ENCODE results near the gene CSN3. TPM values are rescaled to one million over a fixed set of nuclear protein-coding genes. Genes with fewer than 3 reads are reported as not detected.

Gene CSN3
- total RNA-seq, 1 experiment from 2014 or later: not detected

DNA sequence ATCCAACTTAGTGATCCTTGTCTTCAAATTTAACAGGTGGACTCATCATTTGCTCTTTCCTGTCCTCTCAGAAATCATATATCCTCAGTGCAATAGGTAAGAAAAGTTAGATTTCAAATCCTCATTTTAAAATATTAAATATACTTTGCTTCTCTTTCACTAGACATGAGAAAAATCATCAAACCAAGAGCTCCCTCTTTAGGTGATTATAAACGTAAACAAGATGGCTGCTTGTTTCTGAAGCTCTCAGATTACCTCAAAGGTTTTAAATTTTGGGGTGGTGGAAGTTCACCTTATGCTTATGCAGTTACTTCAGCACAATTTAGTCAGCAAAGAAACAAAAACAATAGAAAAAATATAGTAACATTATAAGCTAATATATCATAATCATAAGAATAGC lies 27.3 kb downstream of the CSN3 start:
- peak in 1 of 2 experiments; percentile 1 for DNase-seq
- Mint-ChIP-seq H3K4me1 (ENCODE audit: low read depth, unreplicated experiment) (no peaks in the 10 kb centered on the region), H3K4me3 (ENCODE audit: unreplicated experiment) (no peak overlapping the region), H3K27me3 (ENCODE audit: insufficient read depth, unreplicated experiment) (no peaks in the 10 kb centered on the region), H3K27ac (ENCODE audit: unreplicated experiment) (no peak overlapping the region), H3K9me3 (ENCODE audit: unreplicated experiment) (no peaks in the 10 kb centered on the region), H3K36me3 (ENCODE audit: insufficient read depth, unreplicated experiment) (no peaks in the 10 kb centered on the region)
- H3K4me1 ChIP-seq: no peaks in the 10 kb centered on the region
- ChIA-PET CTCF (interaction anchor here (0.6 to 1.1 kb wide), 2 partner anchors 370 to 373 kb away, joined by 3 read pairs; no protein-coding TSS in a partner anchor), POLR2A (no interaction called here)
- TF ChIP-seq, protein P1, sequence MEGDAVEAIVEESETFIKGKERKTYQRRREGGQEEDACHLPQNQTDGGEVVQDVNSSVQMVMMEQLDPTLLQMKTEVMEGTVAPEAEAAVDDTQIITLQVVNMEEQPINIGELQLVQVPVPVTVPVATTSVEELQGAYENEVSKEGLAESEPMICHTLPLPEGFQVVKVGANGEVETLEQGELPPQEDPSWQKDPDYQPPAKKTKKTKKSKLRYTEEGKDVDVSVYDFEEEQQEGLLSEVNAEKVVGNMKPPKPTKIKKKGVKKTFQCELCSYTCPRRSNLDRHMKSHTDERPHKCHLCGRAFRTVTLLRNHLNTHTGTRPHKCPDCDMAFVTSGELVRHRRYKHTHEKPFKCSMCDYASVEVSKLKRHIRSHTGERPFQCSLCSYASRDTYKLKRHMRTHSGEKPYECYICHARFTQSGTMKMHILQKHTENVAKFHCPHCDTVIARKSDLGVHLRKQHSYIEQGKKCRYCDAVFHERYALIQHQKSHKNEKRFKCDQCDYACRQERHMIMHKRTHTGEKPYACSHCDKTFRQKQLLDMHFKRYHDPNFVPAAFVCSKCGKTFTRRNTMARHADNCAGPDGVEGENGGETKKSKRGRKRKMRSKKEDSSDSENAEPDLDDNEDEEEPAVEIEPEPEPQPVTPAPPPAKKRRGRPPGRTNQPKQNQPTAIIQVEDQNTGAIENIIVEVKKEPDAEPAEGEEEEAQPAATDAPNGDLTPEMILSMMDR (IDR thresholded peaks at IDR 0.05; ENCODE audit: insufficient read depth in 1 of 2, low read depth in 1 of 2, low read length in 1 of 2, severe bottlenecking in 1 of 2, unreplicated experiment in 1 of 2): peak in 1 of 2 experiments; percentile 15
- H3K36me3 ChIP-seq (ENCODE audit: control insufficient read depth, insufficient read depth, low read length): no peaks in the 10 kb centered on the region
- H3K4me3 ChIP-seq (ENCODE audit: low read depth, low read length): no peak overlapping the region
- no peaks in the 10 kb centered on the region for H3K9me3 ChIP-seq
- no peaks in the 10 kb centered on the region for H3K27me3 ChIP-seq (replicated peaks; ENCODE audit: control insufficient read depth, insufficient read depth, low read length)
- BruUV-seq (replicated peaks): no TSS peak
- intact Hi-C loops (cut with micrococcal nuclease; ENCODE audit: unreplicated experiment): loop anchor here (1.0 to 10.0 kb wide), 5 partner anchors 87 to 435 kb away; no protein-coding TSS in a partner anchor

DNA sequence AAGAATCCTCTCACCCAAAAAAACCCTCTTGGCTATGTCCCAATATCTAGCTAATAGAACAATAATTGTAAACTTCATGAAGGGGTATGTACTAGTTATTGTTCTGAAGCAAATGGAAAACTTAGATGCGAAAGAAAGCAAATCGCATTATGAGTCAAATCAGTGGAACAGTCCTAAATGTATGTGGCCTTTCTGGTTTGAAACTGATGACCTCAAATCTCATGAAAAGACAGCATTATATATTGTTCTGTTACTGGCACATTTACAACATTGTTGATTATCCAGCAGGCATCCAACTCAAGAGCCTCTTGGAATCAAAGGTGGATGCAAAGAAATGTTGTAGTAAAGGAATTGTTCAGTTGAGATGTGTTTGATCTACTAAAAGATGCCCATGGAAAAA lies 34.7 kb downstream of the CSN3 start:
- H3K27ac Mint-ChIP-seq (ENCODE audit: unreplicated experiment): no peak overlapping the region
- ChIA-PET CTCF (no interaction called here), POLR2A (no interaction called here)

DNA sequence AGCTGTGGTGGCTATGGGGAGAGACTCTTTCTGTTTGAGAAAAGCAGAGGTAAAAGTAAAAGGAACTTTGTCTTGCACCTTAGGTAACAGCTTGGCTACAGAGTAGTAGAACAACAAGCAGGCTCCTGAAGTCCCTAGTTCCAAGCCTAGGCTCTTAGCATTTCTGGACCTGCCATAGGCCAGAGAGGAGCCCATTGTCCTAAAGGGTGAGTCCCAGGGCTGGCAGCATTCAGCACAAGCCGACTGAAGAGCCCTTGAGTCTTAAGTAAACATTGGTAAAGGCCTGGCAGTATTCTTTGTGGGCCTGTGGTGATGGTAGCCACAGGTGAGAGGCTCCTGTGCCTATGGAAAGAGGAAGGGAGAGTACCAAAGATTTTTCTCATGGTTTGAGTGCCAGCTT lies 38.2 kb downstream of the CSN3 start:
- no peaks in the 10 kb centered on the region for H3K36me3 Mint-ChIP-seq (ENCODE audit: insufficient read depth, unreplicated experiment)
- H3K4me1 Mint-ChIP-seq (ENCODE audit: low read depth, unreplicated experiment): no peaks in the 10 kb centered on the region
- TF ChIP-seq, protein P1 (IDR thresholded peaks at IDR 0.05; ENCODE audit: insufficient read depth in 1 of 2, low read depth in 1 of 2, low read length in 1 of 2, severe bottlenecking in 1 of 2, unreplicated experiment in 1 of 2): no peak
- DNase-seq: no peak
- POLR2A ChIA-PET: no interaction called here
- intact Hi-C loops (cut with micrococcal nuclease; ENCODE audit: unreplicated experiment): no loop called here
- no TSS peak for BruUV-seq (replicated peaks)
- Histone ChIP-seq H3K36me3 (ENCODE audit: control insufficient read depth, insufficient read depth, low read length) (no peaks in the 10 kb centered on the region), H3K9me3 (no peaks in the 10 kb centered on the region), H3K4me3 (ENCODE audit: low read depth, low read length) (no peak overlapping the region), H3K4me1 (no peaks in the 10 kb centered on the region), H3K27me3 (replicated peaks; ENCODE audit: control insufficient read depth, insufficient read depth, low read length) (no peaks in the 10 kb centered on the region)
- no peaks in the 10 kb centered on the region for H3K27me3 Mint-ChIP-seq (ENCODE audit: insufficient read depth, unreplicated experiment)
- CTCF ChIA-PET: no interaction called here
- H3K9me3 Mint-ChIP-seq (ENCODE audit: unreplicated experiment): no peaks in the 10 kb centered on the region
- H3K4me3 Mint-ChIP-seq (ENCODE audit: unreplicated experiment): no peak overlapping the region
- no peak overlapping the region for H3K27ac Mint-ChIP-seq (ENCODE audit: unreplicated experiment)

More for the DNA sequence above, 34.7 kb downstream of the CSN3 start:
- no peaks in the 10 kb centered on the region for H3K27me3 Mint-ChIP-seq (ENCODE audit: insufficient read depth, unreplicated experiment)
- no peak overlapping the region for H3K4me3 Mint-ChIP-seq (ENCODE audit: unreplicated experiment)
- BruUV-seq (replicated peaks): no TSS peak
- Histone ChIP-seq H3K36me3 (ENCODE audit: control insufficient read depth, insufficient read depth, low read length) (no peaks in the 10 kb centered on the region), H3K4me1 (no peaks in the 10 kb centered on the region), H3K9me3 (no peaks in the 10 kb centered on the region), H3K4me3 (ENCODE audit: low read depth, low read length) (no peak overlapping the region), H3K27me3 (replicated peaks; ENCODE audit: control insufficient read depth, insufficient read depth, low read length) (no peaks in the 10 kb centered on the region)
- no peaks in the 10 kb centered on the region for H3K9me3 Mint-ChIP-seq (ENCODE audit: unreplicated experiment)
- TF ChIP-seq, protein P1 (IDR thresholded peaks at IDR 0.05; ENCODE audit: insufficient read depth in 1 of 2, low read depth in 1 of 2, low read length in 1 of 2, severe bottlenecking in 1 of 2, unreplicated experiment in 1 of 2): no peak
- no peaks in the 10 kb centered on the region for H3K36me3 Mint-ChIP-seq (ENCODE audit: insufficient read depth, unreplicated experiment)
- intact Hi-C loops (cut with micrococcal nuclease; ENCODE audit: unreplicated experiment): no loop called here
- no peak for DNase-seq
- H3K4me1 Mint-ChIP-seq (ENCODE audit: low read depth, unreplicated experiment): no peaks in the 10 kb centered on the region
